ENCODE measurements around the gene SPATA22. TPM values are rescaled to one million over a fixed set of nuclear protein-coding genes. Genes with fewer than 3 reads are reported as not detected.

The SPATA22 gene
- total RNA-seq, 2 donors from 2014 or later: not detected

DNA sequence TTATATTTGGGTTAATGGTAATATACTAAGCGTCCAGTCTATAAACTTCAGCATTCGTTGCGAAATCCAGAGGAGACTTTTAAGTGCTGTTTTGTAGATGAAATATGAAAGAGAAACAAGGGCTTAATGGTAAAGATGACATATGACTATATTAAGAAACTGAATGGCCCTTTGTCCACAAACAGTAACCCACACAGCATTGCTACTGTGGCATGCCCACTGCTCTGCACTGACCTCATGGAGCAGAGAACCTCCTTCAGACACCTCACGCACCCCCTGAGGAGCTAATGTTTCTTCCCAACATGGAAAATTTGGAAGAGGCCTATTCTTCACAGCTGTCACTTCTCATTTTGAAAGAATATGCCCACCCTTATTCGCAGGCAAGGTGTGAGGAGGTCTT is 30.8 kb upstream of the SPATA22 start:
- Histone ChIP-seq H3K36me3 (ENCODE audit: control insufficient read depth, insufficient read depth, low read length) (no peaks in the 10 kb centered on the region), H3K27ac (ENCODE audit: low read depth, low read length) (no peak overlapping the region), H3K27me3 (ENCODE audit: control insufficient read depth, insufficient read depth, low read length, poor library complexity, severe bottlenecking) (no peaks in the 10 kb centered on the region), H3K9ac (ENCODE audit: extremely low read depth, low read length, poor library complexity, severe bottlenecking) (no peak overlapping the region), H3K4me1 (ENCODE audit: control insufficient read depth, insufficient read depth, low read length) (no peaks in the 10 kb centered on the region), H3K9me3 (ENCODE audit: control insufficient read depth, low read length) (peaks cover 9% of the 10 kb centered on the region), H3K4me3 (ENCODE audit: low read length) (no peak overlapping the region)
- peaks cover 5% of the 10 kb centered on the region for H3K36me3 Mint-ChIP-seq (ENCODE audit: low read depth)
- DNase-seq: no peak
- peaks cover 3% of the 10 kb centered on the region for H3K27me3 Mint-ChIP-seq (ENCODE audit: insufficient read depth)
- TF ChIP-seq, protein P1, sequence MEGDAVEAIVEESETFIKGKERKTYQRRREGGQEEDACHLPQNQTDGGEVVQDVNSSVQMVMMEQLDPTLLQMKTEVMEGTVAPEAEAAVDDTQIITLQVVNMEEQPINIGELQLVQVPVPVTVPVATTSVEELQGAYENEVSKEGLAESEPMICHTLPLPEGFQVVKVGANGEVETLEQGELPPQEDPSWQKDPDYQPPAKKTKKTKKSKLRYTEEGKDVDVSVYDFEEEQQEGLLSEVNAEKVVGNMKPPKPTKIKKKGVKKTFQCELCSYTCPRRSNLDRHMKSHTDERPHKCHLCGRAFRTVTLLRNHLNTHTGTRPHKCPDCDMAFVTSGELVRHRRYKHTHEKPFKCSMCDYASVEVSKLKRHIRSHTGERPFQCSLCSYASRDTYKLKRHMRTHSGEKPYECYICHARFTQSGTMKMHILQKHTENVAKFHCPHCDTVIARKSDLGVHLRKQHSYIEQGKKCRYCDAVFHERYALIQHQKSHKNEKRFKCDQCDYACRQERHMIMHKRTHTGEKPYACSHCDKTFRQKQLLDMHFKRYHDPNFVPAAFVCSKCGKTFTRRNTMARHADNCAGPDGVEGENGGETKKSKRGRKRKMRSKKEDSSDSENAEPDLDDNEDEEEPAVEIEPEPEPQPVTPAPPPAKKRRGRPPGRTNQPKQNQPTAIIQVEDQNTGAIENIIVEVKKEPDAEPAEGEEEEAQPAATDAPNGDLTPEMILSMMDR (conservative IDR thresholded peaks at IDR 0.05): no peak
- no peak overlapping the region for H3K27ac Mint-ChIP-seq
- peaks cover 23% of the 10 kb centered on the region for H3K9me3 Mint-ChIP-seq
- WGBS, 2 experiments (ENCODE audit: insufficient coverage in 1 of 2, insufficient read length in 1 of 2): 75 to 76% methylated on average over 4 to 5 of the region's 5 CpGs
- no peaks in the 10 kb centered on the region for H3K4me1 Mint-ChIP-seq
- no peak overlapping the region for H3K4me3 Mint-ChIP-seq

DNA sequence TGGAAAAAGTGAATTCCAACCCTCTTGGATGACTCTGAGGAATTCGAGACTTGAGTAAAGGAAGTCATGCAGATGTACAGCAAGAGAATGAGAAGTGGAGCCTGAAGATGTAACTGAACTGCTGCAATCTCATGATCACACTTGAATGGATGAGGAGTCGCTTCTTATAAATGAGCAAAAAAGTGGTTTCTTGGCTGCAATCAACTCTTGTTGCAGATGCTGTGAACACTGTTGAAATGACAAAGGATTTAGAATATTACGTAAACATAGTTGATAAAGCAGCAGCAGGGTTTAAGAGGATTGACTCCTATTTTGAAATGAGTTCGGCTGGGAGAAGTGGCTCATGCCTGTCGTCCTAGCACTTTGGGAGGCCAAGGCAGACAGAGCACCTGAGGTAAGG is 29.7 kb upstream of the SPATA22 start:
- Histone ChIP-seq H3K36me3 (ENCODE audit: control insufficient read depth, insufficient read depth, low read length) (no peaks in the 10 kb centered on the region), H3K4me1 (ENCODE audit: control insufficient read depth, insufficient read depth, low read length) (no peaks in the 10 kb centered on the region), H3K27me3 (ENCODE audit: control insufficient read depth, insufficient read depth, low read length, poor library complexity, severe bottlenecking) (no peaks in the 10 kb centered on the region), H3K4me3 (ENCODE audit: low read length) (no peak overlapping the region), H3K27ac (ENCODE audit: low read depth, low read length) (no peak overlapping the region), H3K9me3 (ENCODE audit: control insufficient read depth, low read length) (peaks cover 9% of the 10 kb centered on the region), H3K9ac (ENCODE audit: extremely low read depth, low read length, poor library complexity, severe bottlenecking) (no peak overlapping the region)
- no peaks in the 10 kb centered on the region for H3K4me1 Mint-ChIP-seq
- WGBS, 2 experiments (ENCODE audit: insufficient coverage in 1 of 2, insufficient read length in 1 of 2): 80 to 86% methylated on average over 5 of the region's 5 CpGs
- H3K27ac Mint-ChIP-seq: no peak overlapping the region
- TF ChIP-seq, protein P1 (conservative IDR thresholded peaks at IDR 0.05): no peak
- no peak for DNase-seq
- peaks cover 23% of the 10 kb centered on the region for H3K9me3 Mint-ChIP-seq
- H3K36me3 Mint-ChIP-seq (ENCODE audit: low read depth): peaks cover 5% of the 10 kb centered on the region
- no peak overlapping the region for H3K4me3 Mint-ChIP-seq
- H3K27me3 Mint-ChIP-seq (ENCODE audit: insufficient read depth): peaks cover 3% of the 10 kb centered on the region

DNA sequence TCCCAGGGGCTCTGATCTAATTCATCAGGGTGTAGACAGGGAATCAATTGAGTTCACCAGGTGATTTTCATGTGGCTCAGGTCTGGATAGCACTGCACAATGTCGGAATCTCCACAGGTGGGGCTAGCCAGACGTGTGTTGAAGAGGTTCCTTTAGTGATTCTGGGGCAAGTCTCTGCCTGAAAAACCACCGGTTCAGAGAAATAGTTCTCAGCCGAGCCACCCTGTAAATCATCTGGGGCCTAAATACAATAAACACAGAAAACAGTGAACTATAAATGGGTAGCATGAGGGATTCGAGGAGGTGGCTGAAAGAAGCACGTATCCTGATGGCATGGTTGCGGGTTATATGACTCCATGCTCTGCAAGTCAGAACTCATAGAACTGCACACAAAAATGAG is 25.5 kb upstream of the SPATA22 start:
- Histone ChIP-seq H3K27me3 (ENCODE audit: control insufficient read depth, insufficient read depth, low read length, poor library complexity, severe bottlenecking) (no peaks in the 10 kb centered on the region), H3K9me3 (ENCODE audit: control insufficient read depth, low read length) (peaks cover 9% of the 10 kb centered on the region), H3K4me3 (ENCODE audit: low read length) (no peak overlapping the region), H3K36me3 (ENCODE audit: control insufficient read depth, insufficient read depth, low read length) (no peaks in the 10 kb centered on the region), H3K9ac (ENCODE audit: extremely low read depth, low read length, poor library complexity, severe bottlenecking) (no peak overlapping the region), H3K27ac (ENCODE audit: low read depth, low read length) (no peak overlapping the region), H3K4me1 (ENCODE audit: control insufficient read depth, insufficient read depth, low read length) (no peaks in the 10 kb centered on the region)
- Mint-ChIP-seq H3K9me3 (peaks cover 23% of the 10 kb centered on the region), H3K27me3 (ENCODE audit: insufficient read depth) (peaks cover 3% of the 10 kb centered on the region), H3K4me3 (no peak overlapping the region), H3K4me1 (no peaks in the 10 kb centered on the region), H3K36me3 (ENCODE audit: low read depth) (peaks cover 5% of the 10 kb centered on the region), H3K27ac (no peak overlapping the region)
- 89 to 92% methylated on average over 5 to 7 of the region's 7 CpGs for WGBS, 2 experiments (ENCODE audit: insufficient coverage in 1 of 2, insufficient read length in 1 of 2)
- DNase-seq: no peak
- TF ChIP-seq, protein P1 (conservative IDR thresholded peaks at IDR 0.05): no peak

Data from endodermal cell (in vitro differentiated cells).